GM12878 (cell line): Measurements from ENCODE around the gene C16orf86. TPM values are rescaled to one million over a fixed set of nuclear protein-coding genes. Genes with fewer than 3 reads are reported as not detected.

ENCODE experiments used
- ATAC-seq: fragments of 200-7000 bp; cut with Tn5 transposase; 3 replicates; pipeline ENCODE4 v1.9.1; 2020; ENCODE audit warnings: mild to moderate bottlenecking, moderate library complexity
- BruUV-seq: library from RNA; stranded (reverse); fragments of 400-500 nt; replicated peaks from 2 replicates; lab custom pipeline; 2021; lab: Mats Ljungman, UMichigan
- CTCF ChIA-PET: fragments of 300-600 bp; sonication (Branson Sonifier 250); formaldehyde crosslinking; extraction: SDS; loops from one replicate; lab custom pipeline; 2021; ENCODE audit warnings: inconsistent platforms; lab: Yijun Ruan, JAX
- POLR2A ChIA-PET: fragments of 350-600 bp; formaldehyde crosslinking; extraction: SDS; loops from one replicate; lab custom pipeline; 2021; ENCODE audit warnings: inconsistent platforms; lab: Charles Lee
- RAD21 ChIA-PET: fragments of 300-600 bp; sonication (Branson Sonifier 250); formaldehyde crosslinking; loops from one replicate; lab custom pipeline; 2023; ENCODE audit warnings: antibody characterized with exemption; ENCODE audit not compliant: unreplicated experiment; lab: Charles Lee
- SMC1A ChIA-PET: fragments of 300-600 bp; sonication (Branson Sonifier 250); formaldehyde crosslinking; loops from one replicate; lab custom pipeline; 2023; ENCODE audit not compliant: unreplicated experiment, uncharacterized antibody; lab: Charles Lee
- DNase-seq: peaks from one replicate; pipeline ENCODE4 v3.0.0-alpha.2; 2011; ENCODE audit warnings: low read depth, low spot score
- FAIRE-seq: peaks from 3 replicates; lab custom pipeline; 2011; peaks lifted over from hg19 to GRCh38; lab: Jason Lieb, UNC
- H2AFZ ChIP-seq: 2 replicates; pipeline ENCODE4 v1.6.0; 2011; ENCODE audit warnings: low read depth, low read length, control low read depth; ENCODE audit not compliant: control insufficient read depth
- H3K27ac ChIP-seq: 2 replicates; pipeline ENCODE4 v1.5.1; 2011; ENCODE audit warnings: control low read depth; ENCODE audit not compliant: control insufficient read depth, insufficient read depth
- H3K27me3 ChIP-seq, 2 experiments: replicated peaks in 1 of 2; 2 replicates each; pipeline versions ENCODE4 v1.6.0 to v1.6.1; 2011; ENCODE audit warnings: low read length in 1 of 2; ENCODE audit not compliant: control insufficient read depth in 2 of 2, insufficient read depth in 2 of 2
- H3K36me3 ChIP-seq, 2 experiments: 2 replicates each; pipeline ENCODE4 v1.5.1; 2011; ENCODE audit warnings: low read length in 1 of 2; ENCODE audit not compliant: control insufficient read depth in 2 of 2, insufficient read depth in 2 of 2
- H3K4me1 ChIP-seq: 2 replicates; pipeline ENCODE4 v1.6.1; 2011; ENCODE audit warnings: mild to moderate bottlenecking, low read length, moderate library complexity, mixed read lengths; ENCODE audit not compliant: control insufficient read depth, insufficient read depth
- H3K4me2 ChIP-seq: 2 replicates; pipeline ENCODE4 v1.6.0; 2011; ENCODE audit warnings: control low read depth; ENCODE audit not compliant: control insufficient read depth, insufficient read depth
- H3K4me3 ChIP-seq: fragments of 200-600 bp; sonication (generic); 2 replicates; pipeline ENCODE4 v1.5.1; 2016
- H3K79me2 ChIP-seq: 2 replicates; pipeline ENCODE4 v1.6.0; 2011; ENCODE audit warnings: low read length; ENCODE audit not compliant: control insufficient read depth, insufficient read depth
- H3K9ac ChIP-seq: 2 replicates; pipeline ENCODE4 v1.8.0; 2011; ENCODE audit warnings: low read length, control low read depth, mixed read lengths; ENCODE audit not compliant: control insufficient read depth, insufficient read depth
- H3K9me3 ChIP-seq: replicated peaks from 3 replicates; pipeline ENCODE4 v1.5.1; 2011; ENCODE audit warnings: mild to moderate bottlenecking, low read length; ENCODE audit not compliant: control insufficient read depth, insufficient read depth
- H4K20me1 ChIP-seq: 2 replicates; pipeline ENCODE4 v1.6.0; 2011; ENCODE audit not compliant: control insufficient read depth, insufficient read depth
- CTCF ChIP-seq, 3 experiments: IDR thresholded peaks in 2 of 3; conservative IDR thresholded peaks in 1 of 3; 2 replicates each; pipeline ENCODE4 v1.5.1; 2011; ENCODE audit warnings: low read depth in 3 of 3, low read length in 3 of 3, mild to moderate bottlenecking in 3 of 3, control low read depth in 2 of 3, moderate library complexity in 2 of 3, inconsistent platforms in 1 of 3, mixed read lengths in 1 of 3; ENCODE audit not compliant: control insufficient read depth in 2 of 3, insufficient read depth in 1 of 3; ENCODE audit errors: extremely low read depth in 1 of 3
- HDGF ChIP-seq: fragments of 450-650 bp; IDR thresholded peaks from 2 replicates; pipeline ENCODE4 v1.6.1; 2016; ENCODE audit warnings: antibody characterized with exemption
- LARP7 ChIP-seq: fragments of 450-650 bp; IDR thresholded peaks from 2 replicates; pipeline ENCODE4 v1.6.1; 2017; ENCODE audit warnings: mild to moderate bottlenecking
- NR2C1 ChIP-seq: fragments of 450-650 bp; IDR thresholded peaks from 2 replicates; pipeline ENCODE4 v1.6.1; 2017; ENCODE audit warnings: antibody characterized with exemption, mild to moderate bottlenecking, moderate library complexity
- SPI1 ChIP-seq: IDR thresholded peaks from 2 replicates; pipeline ENCODE4 v1.6.1; 2011; ENCODE audit warnings: low read depth, mild to moderate bottlenecking, low read length, moderate library complexity, borderline replicate concordance; ENCODE audit not compliant: insufficient read depth
- ZBTB4 ChIP-seq: fragments of 450-650 bp; formaldehyde crosslinking; IDR thresholded peaks from 2 replicates; pipeline ENCODE4 v1.4.0; 2022; ENCODE audit warnings: mild to moderate bottlenecking, moderate library complexity
- ZNF384 ChIP-seq: IDR thresholded peaks from 2 replicates; pipeline ENCODE4 v1.6.1; 2012; ENCODE audit warnings: low read depth, mild to moderate bottlenecking, low read length, improper control_type of control experiment, borderline replicate concordance
- WGBS: methylation state at CpG from one replicate; pipeline ENCODE4 v1.1.6; 2016; ENCODE audit warnings: low lambda C conversion rate; ENCODE audit not compliant: insufficient replicate concordance, insufficient coverage; ENCODE audit errors: missing lambda C conversion rate; 5-methylcytosine and 5-hydroxymethylcytosine counted together
- in situ Hi-C: fragments of 300-500 bp; cut with MboI; formaldehyde crosslinking; loops from 9 replicates; pipeline ENCODE4 v1.14.3; 2018; ENCODE audit warnings: mixed read lengths
- intact Hi-C: fragments of 100-400 bp; cut with micrococcal nuclease; formaldehyde crosslinking; loops from one replicate; pipeline ENCODE4 v1.14.2; 2022; ENCODE audit not compliant: unreplicated experiment
- polyA plus RNA-seq, 11 experiments: library from polyadenylated mRNA; depleted of rRNA in 4 of 11; unstranded in 6 of 11; stranded (reverse) in 5 of 11; fragments of >200 nt; fragmentation: Nextera tagmentation in 4 of 11; fragmentation: Illumina TruSeq in 1 of 11; extraction: Ambion mirVana in 4 of 11; extraction: Trizol in 1 of 11; gene quantifications; 1 replicate in 1 of 11; 2 replicates in 10 of 11; pipeline versions ENCODE4 v1.2.1 to v1.2.3, GENCODE V29; 2011 to 2016; ENCODE audit warnings: inconsistent platforms in 2 of 11, missing spikeins in 2 of 11, low read depth in 1 of 11
- total RNA-seq, 4 experiments: library from RNA; depleted of rRNA in 3 of 4; stranded (reverse); fragments of >200 nt in 3 of 4; fragmentation: Illumina TruSeq in 1 of 4; extraction: Trizol in 1 of 4; gene quantifications; 2 replicates each; pipeline versions ENCODE4 v1.2.1 to v1.2.3, GENCODE V29; 2013 to 2021

Gene C16orf86
- total and polyA plus RNA-seq, 10 of the 15 experiments (the other 5 are each of a cell fraction or from before 2014, with no cell fraction given): 0.11 to 3.3 (median 1.6) TPM

DNA sequence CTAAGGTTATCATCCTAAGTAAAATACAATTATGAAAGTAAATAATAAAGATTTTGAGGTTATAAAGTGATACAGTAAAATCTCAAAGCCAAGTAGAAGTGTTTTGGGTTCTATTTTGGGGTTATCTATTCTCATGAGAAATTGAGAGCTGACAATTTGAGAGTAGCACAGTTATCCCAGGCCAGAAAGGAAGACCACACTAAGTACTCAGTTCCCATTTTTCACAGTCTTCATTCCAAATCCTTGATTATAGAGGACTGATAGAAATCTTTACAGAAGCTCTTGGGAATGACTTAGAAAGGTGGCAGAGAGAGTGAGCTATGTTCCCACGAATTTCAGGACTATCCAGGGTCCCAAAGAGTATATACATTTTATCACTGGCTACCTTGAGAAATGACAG is 47.9 kb downstream of the C16orf86 start:
- DNase-seq (no peak), ATAC-seq (no peak), FAIRE-seq (no peak)
- no peak for TF ChIP-seq ZBTB4 (CRISPR knock-in tag)
- no peak for TF ChIP-seq HDGF
- TF ChIP-seq SPI1: peak; percentile 70; the same call in 1 of the 2 replicates
- no peak for TF ChIP-seq NR2C1
- no peak for TF ChIP-seq CTCF (IDR thresholded peaks at IDR 0.05 in 2 of 3, conservative IDR thresholded peaks at IDR 0.05 in 1 of 3; ENCODE audit: control insufficient read depth in 2 of 3, extremely low read depth in 1 of 3, insufficient read depth in 1 of 3, low read depth in 3 of 3, low read length in 3 of 3)
- TF ChIP-seq ZNF384: no peak
- TF ChIP-seq LARP7: no peak
- in situ Hi-C loops (no loop called here), intact Hi-C loops (no loop called here)
- WGBS: 29% methylated on average over 1 of the region's 1 CpG
- SMC1A ChIA-PET: interaction anchor here (0.7 to 1.9 kb wide), 4 partner anchors 18 to 55 kb away, joined by 3 to 5 read pairs (median 4); partner anchors contain the start of gene ACD
- CTCF ChIA-PET: interaction anchor here (0.8 to 2.3 kb wide), 6 partner anchors 22 to 193 kb away, joined by 3 to 10 read pairs (median 4); partner anchors contain the start of genes C16orf86, ENKD1, RANBP10 and TSNAXIP1
- no peak overlapping the region for H3K27ac ChIP-seq
- H3K9me3 ChIP-seq: no peaks in the 10 kb centered on the region
- H3K36me3 ChIP-seq: peaks cover 0 to 5% of the 10 kb centered on the region in 2 experiments; a peak in 1 of 4 replicates
- H3K4me2 ChIP-seq: peak overlapping the region; percentile 30; the same call in 1 of the 2 replicates
- H2AFZ ChIP-seq: no peak overlapping the region
- no peaks in the 10 kb centered on the region for H4K20me1 ChIP-seq
- peaks cover 20% of the 10 kb centered on the region for H3K79me2 ChIP-seq
- no TSS peak for BruUV-seq
- H3K9ac ChIP-seq: no peak overlapping the region
- RAD21 ChIA-PET: interaction anchor here (0.7 to 2.1 kb wide), 4 partner anchors 23 to 233 kb away, joined by 3 to 4 read pairs (median 4); partner anchors contain the start of genes ACD and PARD6A
- POLR2A ChIA-PET: interaction anchor here (0.5 to 1.4 kb wide), 4 partner anchors 41 to 362 kb away, joined by 3 to 5 read pairs (median 4); no protein-coding TSS in a partner anchor
- H3K27me3 ChIP-seq: no peaks in the 10 kb centered on the region
- H3K4me3 ChIP-seq: no peak overlapping the region
- H3K4me1 ChIP-seq: peaks cover 17% of the 10 kb centered on the region
